GM03348 (cell line): ENCODE results near the gene GPR52.

ENCODE experiments used
- DNase-seq: peaks from one replicate; pipeline ENCODE4 v3.0.0; 2012; ENCODE audit warnings: low spot score

Gene GPR52

GRCh38 chr1:174466607-174467006, 18.8 kb downstream of the GPR52 start:
- DNase-seq = no peak

- DNase-seq = no peak
These were observed 21.3 kb downstream of the GPR52 start for GRCh38 chr1:174469052-174469451.

- DNase-seq = no peak
These were observed 21.9 kb downstream of the GPR52 start for GRCh38 chr1:174469687-174470086.

GRCh38 chr1:174479281-174479680, 31.5 kb downstream of the GPR52 start:
- no peak for DNase-seq

- no peak for DNase-seq
These were observed 32.6 kb downstream of the GPR52 start for GRCh38 chr1:174480324-174480723.

- no peak for DNase-seq
These were observed 43.8 kb downstream of the GPR52 start for GRCh38 chr1:174491606-174492005.

GRCh38 chr1:174497478-174497877, 49.7 kb downstream of the GPR52 start:
- DNase-seq = no peak
